ENCODE results near the gene EHD1. TPM values are rescaled to one million over a fixed set of nuclear protein-coding genes. Genes with fewer than 3 reads are reported as not detected.

Gene EHD1
- total and polyA plus RNA-seq, 9 of the 15 experiments (the other 6 are each of a cell fraction or from before 2014, with no cell fraction given) = 0.46 to 65.0 (median 16.4) TPM

GRCh38 chr11:64810271-64810890 is 68.0 kb downstream of the EHD1 start, which contains the start of gene MEN1 (continued):
- TF ChIP-seq, protein P1, sequence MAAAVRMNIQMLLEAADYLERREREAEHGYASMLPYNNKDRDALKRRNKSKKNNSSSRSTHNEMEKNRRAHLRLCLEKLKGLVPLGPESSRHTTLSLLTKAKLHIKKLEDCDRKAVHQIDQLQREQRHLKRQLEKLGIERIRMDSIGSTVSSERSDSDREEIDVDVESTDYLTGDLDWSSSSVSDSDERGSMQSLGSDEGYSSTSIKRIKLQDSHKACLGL (CRISPR knock-in tag; IDR thresholded peaks at IDR 0.05; ENCODE audit: borderline replicate concordance, poor library complexity, severe bottlenecking) = no peak
- TF ChIP-seq, protein P2, sequence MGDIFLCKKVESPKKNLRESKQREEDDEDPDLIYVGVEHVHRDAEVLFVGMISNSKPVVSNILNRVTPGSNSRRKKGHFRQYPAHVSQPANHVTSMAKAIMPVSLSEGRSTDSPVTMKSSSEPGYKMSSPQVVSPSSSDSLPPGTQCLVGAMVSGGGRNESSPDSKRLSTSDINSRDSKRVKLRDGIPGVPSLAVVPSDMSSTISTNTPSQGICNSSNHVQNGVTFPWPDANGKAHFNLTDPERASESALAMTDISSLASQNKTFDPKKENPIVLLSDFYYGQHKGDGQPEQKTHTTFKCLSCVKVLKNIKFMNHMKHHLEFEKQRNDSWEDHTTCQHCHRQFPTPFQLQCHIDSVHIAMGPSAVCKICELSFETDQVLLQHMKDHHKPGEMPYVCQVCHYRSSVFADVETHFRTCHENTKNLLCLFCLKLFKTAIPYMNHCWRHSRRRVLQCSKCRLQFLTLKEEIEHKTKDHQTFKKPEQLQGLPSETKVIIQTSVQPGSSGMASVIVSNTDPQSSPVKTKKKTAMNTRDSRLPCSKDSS (IDR thresholded peaks at IDR 0.05; ENCODE audit: low read depth, partially characterized antibody) = no peak
- TF ChIP-seq HNRNPK (IDR thresholded peaks at IDR 0.05; ENCODE audit: low read depth, low read length, poor library complexity, severe bottlenecking) (no peak), ELK3 (CRISPR knock-in tag; IDR thresholded peaks at IDR 0.05) (no peak), HEY1 (CRISPR knock-in tag; IDR thresholded peaks at IDR 0.05; ENCODE audit: borderline replicate concordance) (no peak), SMAD2 (IDR thresholded peaks at IDR 0.05; ENCODE audit: low read depth, low read length) (no peak), ZNF780A (CRISPR knock-in tag; IDR thresholded peaks at IDR 0.05) (no peak), PTTG1 (tag; IDR thresholded peaks at IDR 0.05; ENCODE audit: low read depth) (no peak), PML (IDR thresholded peaks at IDR 0.05; ENCODE audit: low read length) (no peak), CHD7 (IDR thresholded peaks at IDR 0.05; ENCODE audit: low read depth, low read length) (no peak), NCOA6 (IDR thresholded peaks at IDR 0.05) (no peak)

Data from K562 (cell line).